Measurements from ENCODE around the gene IFIT2. TPM values are rescaled to one million over a fixed set of nuclear protein-coding genes. Genes with fewer than 3 reads are reported as not detected.
"Not testable (repeated sequence)": the region's sequence is repeated elsewhere in the genome, so short reads cannot be mapped to it uniquely, and the experiment has no call there.

IFIT2 gene
- polyA plus RNA-seq, 6 donors from 2014 or later = 9.4 to 22.7 (median 14.0) TPM

- ATAC-seq (ENCODE audit: low read depth in 2 of 2) (no peak), DNase-seq (no peak)
- Mint-ChIP-seq H3K27ac (peak overlapping the region in 1 of 6 donors; percentile 59), H3K36me3 (no peaks in the 10 kb centered on the region), H3K4me1 (peaks cover 0 to 4% (median 0%) of the 10 kb centered on the region in 3 donors), H3K9me3 (no peaks in the 10 kb centered on the region), H3K27me3 (no peaks in the 10 kb centered on the region), H3K4me3 (no peak overlapping the region)
Observed at GRCh38 chr10:89283025-89283935, 18.6 kb upstream of the IFIT2 start.

- ATAC-seq (ENCODE audit: low read depth in 2 of 2) = no peak
- H3K9me3 Mint-ChIP-seq = no peaks in the 10 kb centered on the region
- no peaks in the 10 kb centered on the region for H3K36me3 Mint-ChIP-seq
- H3K4me1 Mint-ChIP-seq = peaks cover 0 to 4% (median 0%) of the 10 kb centered on the region in 3 donors
- DNase-seq = no peak
- peak overlapping the region in 1 of 6 donors; percentile 16 for H3K27ac Mint-ChIP-seq
- H3K4me3 Mint-ChIP-seq = no peak overlapping the region
- no peaks in the 10 kb centered on the region for H3K27me3 Mint-ChIP-seq
Observed at GRCh38 chr10:89283936-89284475, 17.8 kb upstream of the IFIT2 start.

DNA sequence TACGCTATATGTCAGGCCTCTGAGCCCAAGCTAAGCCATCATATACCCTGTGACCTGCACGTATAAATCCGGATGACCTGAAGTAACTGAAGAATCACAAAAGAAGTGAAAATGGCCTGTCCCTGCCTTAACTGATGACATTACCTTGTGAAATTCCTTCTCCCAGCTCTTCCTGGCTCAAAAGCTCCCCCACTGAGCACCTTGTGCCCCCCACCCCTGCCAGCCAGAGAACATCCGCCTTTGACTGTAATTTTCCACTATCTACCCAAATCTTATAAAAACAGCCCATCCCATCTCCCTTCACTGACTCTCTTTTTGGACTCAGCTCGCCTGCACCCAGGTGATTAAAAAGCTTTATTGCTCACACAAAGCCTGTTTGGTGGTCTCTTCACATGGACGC is 17.1 kb upstream of the IFIT2 start:
- not testable (repeated sequence) for ATAC-seq (ENCODE audit: low read depth in 2 of 2); H3K4me1 Mint-ChIP-seq; H3K36me3 Mint-ChIP-seq; H3K4me3 Mint-ChIP-seq; H3K27me3 Mint-ChIP-seq; H3K9me3 Mint-ChIP-seq; DNase-seq
- peak overlapping the region in 2 of 6 donors; percentile 16 to 27 for H3K27ac Mint-ChIP-seq

DNA sequence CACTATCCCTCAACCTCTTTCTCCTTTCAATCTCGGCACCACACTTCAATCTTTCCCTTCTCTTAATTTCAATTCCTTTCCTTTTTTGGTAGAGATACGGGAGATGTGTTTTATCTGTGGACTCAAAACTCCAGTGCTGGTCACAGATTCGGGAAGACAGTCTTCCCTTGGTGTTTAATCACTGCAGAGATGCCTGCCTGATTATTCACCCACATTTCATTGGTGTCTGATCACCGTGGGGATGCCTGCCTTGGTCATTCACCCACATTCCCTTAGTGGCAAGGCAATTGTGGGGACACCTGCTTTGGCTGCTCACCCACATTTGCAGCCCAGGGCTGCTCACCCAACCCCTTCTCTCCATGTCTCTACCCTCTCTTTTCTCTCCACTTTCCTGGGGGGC is 16.5 kb upstream of the IFIT2 start:
- not testable (repeated sequence) for ATAC-seq (ENCODE audit: low read depth in 2 of 2); H3K27me3 Mint-ChIP-seq; H3K9me3 Mint-ChIP-seq; H3K4me1 Mint-ChIP-seq; DNase-seq; H3K4me3 Mint-ChIP-seq; H3K36me3 Mint-ChIP-seq
- peak overlapping the region in 1 of 6 donors; percentile 6 for H3K27ac Mint-ChIP-seq

DNA sequence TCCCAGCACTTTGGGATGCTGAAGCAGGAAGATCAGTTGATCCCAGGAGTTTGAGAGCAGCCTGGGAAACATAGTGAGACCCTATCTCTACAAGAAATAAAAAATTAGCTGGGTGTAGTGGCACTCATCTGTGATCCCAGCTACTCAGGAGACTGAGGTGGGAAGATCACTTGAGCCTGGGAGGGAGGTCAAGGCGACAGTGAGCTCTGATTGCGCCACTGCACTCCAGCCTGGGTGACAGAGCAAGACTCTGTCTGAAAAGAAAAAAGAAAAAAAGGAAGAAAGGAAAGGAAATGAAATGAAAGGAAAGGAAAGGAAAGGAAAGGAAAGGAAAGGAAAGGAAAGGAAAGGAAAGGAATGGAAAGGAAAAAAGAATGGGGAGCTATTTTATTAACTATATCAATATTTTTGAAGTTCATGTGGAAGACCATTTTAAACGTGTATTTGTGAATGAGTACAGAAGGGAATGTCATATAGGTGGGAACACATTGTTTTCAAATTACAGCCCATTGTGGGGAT is 7.1 kb upstream of the IFIT2 start:
- H3K4me1 Mint-ChIP-seq = peaks cover 16 to 26% (median 23%) of the 10 kb centered on the region in 3 donors
- peak overlapping the region in 2 of 6 donors; percentile 32 to 58 for H3K27ac Mint-ChIP-seq
- H3K36me3 Mint-ChIP-seq = no peaks in the 10 kb centered on the region
- peaks cover 0 to 9% (median 6%) of the 10 kb centered on the region in 7 donors for H3K9me3 Mint-ChIP-seq
- no peak for DNase-seq
- no peak for ATAC-seq (ENCODE audit: low read depth in 2 of 2)
- H3K27me3 Mint-ChIP-seq = no peaks in the 10 kb centered on the region
- H3K4me3 Mint-ChIP-seq = no peak overlapping the region

DNA sequence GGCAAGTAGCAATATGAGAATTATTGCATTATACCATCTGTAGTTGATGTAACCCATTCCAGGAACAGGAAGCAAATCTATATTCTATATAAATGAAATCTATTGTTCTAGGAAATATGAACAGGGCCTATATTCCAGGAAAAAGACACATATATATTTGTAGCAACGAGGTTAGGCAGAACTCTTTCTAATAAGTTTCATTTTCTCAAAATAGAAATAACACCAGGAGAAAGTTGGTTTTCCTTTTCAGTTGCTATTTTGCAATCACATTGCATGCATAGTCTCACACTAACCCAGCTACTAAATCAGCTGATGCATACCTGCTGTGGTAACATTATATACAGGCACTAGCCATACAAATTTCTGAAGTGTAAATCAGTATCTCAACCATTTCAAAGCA is 6.2 kb upstream of the IFIT2 start:
- H3K36me3 Mint-ChIP-seq = no peaks in the 10 kb centered on the region

GRCh38 chr10:89296220-89296648 is 5.6 kb upstream of the IFIT2 start:
- ATAC-seq (ENCODE audit: low read depth in 2 of 2) (peak; percentile 83 to 89), DNase-seq (peak; percentile 49)
- H3K27ac Mint-ChIP-seq = peak overlapping the region; percentile 78 to 94 (median 84)
- no peaks in the 10 kb centered on the region for H3K36me3 Mint-ChIP-seq
- peaks cover 21 to 32% (median 30%) of the 10 kb centered on the region in 3 donors for H3K4me1 Mint-ChIP-seq
- H3K4me3 Mint-ChIP-seq = peak overlapping the region; percentile 10 to 87 (median 62)
- H3K27me3 Mint-ChIP-seq = no peaks in the 10 kb centered on the region
- H3K9me3 Mint-ChIP-seq = peaks cover 0 to 9% (median 6%) of the 10 kb centered on the region in 7 donors

More for the DNA sequence above, 6.2 kb upstream of the IFIT2 start:
- peak overlapping the region in 3 of 8 donors; percentile 66 to 87 (median 79) for H3K4me3 Mint-ChIP-seq
- H3K9me3 Mint-ChIP-seq = peaks cover 0 to 9% (median 6%) of the 10 kb centered on the region in 7 donors
- H3K4me1 Mint-ChIP-seq = peaks cover 16 to 26% (median 25%) of the 10 kb centered on the region in 3 donors
- ATAC-seq (ENCODE audit: low read depth in 2 of 2) (no peak), DNase-seq (no peak)
- no peaks in the 10 kb centered on the region for H3K27me3 Mint-ChIP-seq
- H3K27ac Mint-ChIP-seq = no peak overlapping the region

DNA sequence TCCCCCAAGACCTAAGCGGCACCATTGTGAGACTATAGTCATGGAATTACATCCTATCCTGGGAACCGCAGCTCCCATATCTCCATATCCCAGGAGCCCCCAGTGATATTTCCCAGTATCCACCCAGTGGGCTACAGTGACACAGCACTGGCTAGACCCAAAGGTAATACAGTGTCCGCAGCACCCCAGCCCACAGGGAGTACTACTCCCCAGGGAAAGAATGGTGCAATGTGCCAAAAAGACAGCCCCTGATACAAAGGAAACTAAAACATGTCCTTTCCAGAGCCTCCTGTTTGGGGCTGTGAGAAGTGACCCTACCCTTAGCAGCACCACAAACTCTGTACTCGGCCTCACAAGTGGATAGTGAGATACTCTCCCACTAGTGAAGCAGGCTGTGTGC is 4.5 kb upstream of the IFIT2 start:
- H3K4me1 Mint-ChIP-seq = peaks cover 28 to 41% (median 37%) of the 10 kb centered on the region in 3 donors
- no peaks in the 10 kb centered on the region for H3K36me3 Mint-ChIP-seq
- H3K27ac Mint-ChIP-seq = peak overlapping the region in 2 of 6 donors; percentile 82 to 94
- H3K9me3 Mint-ChIP-seq = peaks cover 0 to 9% (median 6%) of the 10 kb centered on the region in 7 donors
- DNase-seq = no peak
- ATAC-seq (ENCODE audit: low read depth in 2 of 2) = no peak
- no peaks in the 10 kb centered on the region for H3K27me3 Mint-ChIP-seq
- no peak overlapping the region for H3K4me3 Mint-ChIP-seq

GRCh38 chr10:89297791-89298190 is 4.1 kb upstream of the IFIT2 start:
- no peaks in the 10 kb centered on the region for H3K27me3 Mint-ChIP-seq
- H3K36me3 Mint-ChIP-seq = no peaks in the 10 kb centered on the region
- DNase-seq = no peak
- no peak overlapping the region for H3K4me3 Mint-ChIP-seq
- H3K27ac Mint-ChIP-seq = peak overlapping the region in 1 of 6 donors; percentile 63
- H3K4me1 Mint-ChIP-seq = peaks cover 31 to 46% (median 42%) of the 10 kb centered on the region in 3 donors
- H3K9me3 Mint-ChIP-seq = peaks cover 0 to 9% (median 6%) of the 10 kb centered on the region in 7 donors
- no peak for ATAC-seq (ENCODE audit: low read depth in 2 of 2)

DNA sequence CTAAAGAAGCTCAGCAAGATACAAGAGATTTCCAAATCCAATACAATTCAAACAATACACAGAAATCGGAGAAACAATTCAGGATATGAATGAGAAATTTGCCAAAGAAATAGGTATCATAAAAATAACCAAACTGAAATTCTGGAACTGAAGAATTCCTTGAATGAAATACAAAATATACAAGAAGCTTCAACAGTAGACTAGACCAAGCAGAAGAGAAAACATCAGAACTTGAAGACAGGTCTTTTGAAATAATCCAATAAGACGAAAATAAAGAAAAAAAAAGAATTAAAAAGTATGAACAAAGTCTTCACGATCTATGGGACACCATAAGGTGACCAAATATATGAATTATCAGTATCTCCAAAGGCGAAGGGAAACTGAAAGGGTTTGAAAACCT is 2.8 kb upstream of the IFIT2 start:
- Mint-ChIP-seq H3K4me3 (peak overlapping the region in 2 of 8 donors; percentile 4 to 74), H3K27ac (no peak overlapping the region), H3K4me1 (peaks cover 44 to 58% (median 54%) of the 10 kb centered on the region in 3 donors), H3K36me3 (no peaks in the 10 kb centered on the region), H3K9me3 (peaks cover 0 to 9% (median 6%) of the 10 kb centered on the region in 7 donors), H3K27me3 (no peaks in the 10 kb centered on the region)
- DNase-seq (no peak), ATAC-seq (ENCODE audit: low read depth in 2 of 2) (no peak)

DNA sequence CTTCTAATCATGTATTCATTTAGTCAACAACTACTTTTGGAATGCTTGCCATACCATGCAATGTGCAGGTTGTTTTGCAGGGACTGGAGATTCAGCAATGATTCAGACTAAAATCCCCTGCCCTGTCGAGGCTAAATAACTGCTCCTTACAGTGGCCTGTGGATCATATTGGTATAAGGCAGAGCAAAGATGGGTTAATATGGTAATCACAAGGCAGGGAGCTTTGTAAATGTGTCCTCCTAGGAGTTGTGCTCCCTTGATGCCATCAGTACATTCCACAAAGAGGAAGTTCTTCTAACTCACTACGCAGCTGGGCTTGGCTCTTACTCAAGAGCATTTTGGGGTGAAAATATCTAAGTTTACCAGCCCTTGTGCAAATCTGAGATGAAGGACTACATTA is 614 bp upstream of the IFIT2 start:
- Mint-ChIP-seq H3K4me3 (peak overlapping the region; percentile 89 to 98 (median 96)), H3K4me1 (peaks cover 42 to 62% (median 60%) of the 10 kb centered on the region in 3 donors), H3K36me3 (peaks cover 7 to 8% of the 10 kb centered on the region in 2 donors), H3K9me3 (peaks cover 0 to 9% (median 6%) of the 10 kb centered on the region in 7 donors), H3K27ac (peak overlapping the region; percentile 94 to 99 (median 98)), H3K27me3 (no peaks in the 10 kb centered on the region)
- ATAC-seq (ENCODE audit: low read depth in 2 of 2) (peak; percentile 70 to 72), DNase-seq (peak; percentile 42)

DNA sequence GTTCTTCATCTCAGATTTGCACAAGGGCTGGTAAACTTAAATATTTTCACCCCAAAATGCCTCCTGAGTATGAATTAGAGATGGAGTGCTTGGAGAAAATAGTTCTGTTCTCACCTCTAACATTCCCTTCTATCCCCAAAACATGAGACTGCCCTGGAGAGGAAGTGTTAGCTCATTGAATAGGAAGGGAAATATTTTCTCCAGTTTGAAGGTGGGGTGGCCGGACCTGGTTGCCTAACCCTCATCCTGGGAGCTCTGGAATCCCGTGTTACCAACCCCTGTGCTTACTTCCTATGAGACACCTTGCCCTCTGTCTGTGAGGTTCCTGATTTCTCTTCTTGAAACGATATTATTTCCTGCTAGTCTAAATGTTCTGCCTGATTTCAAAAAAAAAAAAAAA is 779 bp downstream of the IFIT2 start:
- peaks cover 0 to 9% (median 6%) of the 10 kb centered on the region in 7 donors for H3K9me3 Mint-ChIP-seq
- ATAC-seq (ENCODE audit: low read depth in 2 of 2) (no peak), DNase-seq (no peak)
- no peaks in the 10 kb centered on the region for H3K27me3 Mint-ChIP-seq
- peak overlapping the region; percentile 89 to 98 (median 96) for H3K4me3 Mint-ChIP-seq
- peaks cover 21 to 22% of the 10 kb centered on the region in 2 donors for H3K36me3 Mint-ChIP-seq
- peaks cover 42 to 58% (median 50%) of the 10 kb centered on the region in 3 donors for H3K4me1 Mint-ChIP-seq
- peak overlapping the region; percentile 77 to 99 (median 96) for H3K27ac Mint-ChIP-seq

GRCh38 chr10:89303161-89303560 is 1.3 kb downstream of the IFIT2 start:
- DNase-seq (no peak), ATAC-seq (ENCODE audit: low read depth in 2 of 2) (no peak)
- Mint-ChIP-seq H3K27ac (peak overlapping the region; percentile 20 to 99 (median 86)), H3K36me3 (peaks cover 26 to 28% of the 10 kb centered on the region in 2 donors), H3K27me3 (no peaks in the 10 kb centered on the region), H3K9me3 (peaks cover 0 to 9% (median 6%) of the 10 kb centered on the region in 7 donors), H3K4me3 (peak overlapping the region; percentile 89 to 98 (median 96)), H3K4me1 (peaks cover 42 to 57% (median 48%) of the 10 kb centered on the region in 3 donors)
